WTC11 (cell line): ENCODE results near the gene FOXS1. TPM values are rescaled to one million over a fixed set of nuclear protein-coding genes. Genes with fewer than 3 reads are reported as not detected.

Experiments used
- ATAC-seq: fragments of 200-7000 bp; cut with Tn5 transposase; 2 replicates; pipeline ENCODE4 v1.10.0; 2021; ENCODE audit warnings: mild to moderate bottlenecking, moderate library complexity
- CTCF ChIA-PET: fragments of 300-600 bp; sonication (Branson Sonifier 250); formaldehyde crosslinking; loops from one replicate; lab custom pipeline; 2021; ENCODE audit warnings: antibody characterized with exemption; lab: Charles Lee
- POLR2A ChIA-PET: fragments of 350-600 bp; sonication (Branson Sonifier 250); formaldehyde crosslinking; loops from one replicate; lab custom pipeline; 2021; ENCODE audit warnings: antibody characterized with exemption; lab: Charles Lee
- DNase-seq: peaks from one replicate; pipeline ENCODE4 v3.0.0; 2021; ENCODE audit warnings: low spot score
- H3K27ac Mint-ChIP-seq: 2 replicates; pipeline ENCODE4 v1.8.0; 2021; ENCODE audit warnings: mixed read lengths
- H3K27me3 Mint-ChIP-seq: 2 replicates; pipeline ENCODE4 v1.8.0; 2021; ENCODE audit warnings: low read depth, mild to moderate bottlenecking, moderate library complexity, mixed read lengths
- H3K36me3 Mint-ChIP-seq: 2 replicates; pipeline ENCODE4 v1.8.0; 2021; ENCODE audit warnings: mixed read lengths
- H3K4me1 Mint-ChIP-seq: 2 replicates; pipeline ENCODE4 v1.8.0; 2022; ENCODE audit warnings: mixed read lengths
- H3K4me3 Mint-ChIP-seq: 2 replicates; pipeline ENCODE4 v1.8.0; 2021; ENCODE audit warnings: mild to moderate bottlenecking, moderate library complexity, mixed read lengths
- H3K9me3 Mint-ChIP-seq: 2 replicates; pipeline ENCODE4 v1.8.0; 2021; ENCODE audit warnings: mixed read lengths
- AFF4 ChIP-seq: sonication (generic); formaldehyde crosslinking; IDR thresholded peaks from 2 replicates; pipeline ENCODE4 v1.8.1; 2023; ENCODE audit warnings: mild to moderate bottlenecking, missing genetic modification reagents, borderline replicate concordance
- CREB1 ChIP-seq: sonication (generic); formaldehyde crosslinking; IDR thresholded peaks from 2 replicates; pipeline ENCODE4 v1.8.0; 2023; ENCODE audit warnings: mild to moderate bottlenecking, missing genetic modification reagents
- CREM ChIP-seq: sonication (generic); formaldehyde crosslinking; IDR thresholded peaks from 2 replicates; pipeline ENCODE4 v1.8.1; 2022; ENCODE audit warnings: mild to moderate bottlenecking, missing genetic modification reagents, moderate library complexity
- ELF4 ChIP-seq: sonication (generic); formaldehyde crosslinking; IDR thresholded peaks from 2 replicates; pipeline ENCODE4 v1.8.1; 2022; ENCODE audit warnings: low read depth, mild to moderate bottlenecking, moderate library complexity, missing genetic modification reagents
- ERG ChIP-seq: fragments of 250-450 bp; sonication (Bioruptor Pico); IDR thresholded peaks from 2 replicates; pipeline ENCODE4 v1.8.0; 2021; ENCODE audit warnings: mild to moderate bottlenecking
- ESRRA ChIP-seq: sonication (generic); formaldehyde crosslinking; IDR thresholded peaks from 2 replicates; pipeline ENCODE4 v1.8.1; 2022; ENCODE audit warnings: mild to moderate bottlenecking, missing genetic modification reagents, borderline replicate concordance
- MLX ChIP-seq: sonication (generic); formaldehyde crosslinking; IDR thresholded peaks from 2 replicates; pipeline ENCODE4 v1.8.1; 2023; ENCODE audit warnings: mild to moderate bottlenecking, missing genetic modification reagents, moderate library complexity
- PRDM15 ChIP-seq: sonication (generic); formaldehyde crosslinking; IDR thresholded peaks from 2 replicates; pipeline ENCODE4 v1.8.0; 2022; ENCODE audit warnings: missing genetic modification reagents
- PRRX2 ChIP-seq: fragments of 250-450 bp; sonication (Bioruptor Pico); IDR thresholded peaks from 2 replicates; pipeline ENCODE4 v1.8.0; 2021; ENCODE audit warnings: mild to moderate bottlenecking
- TEAD4 ChIP-seq: sonication (generic); formaldehyde crosslinking; IDR thresholded peaks from 2 replicates; pipeline ENCODE4 v1.8.0; 2022; ENCODE audit warnings: mild to moderate bottlenecking, missing genetic modification reagents
- TP53 ChIP-seq: sonication (generic); formaldehyde crosslinking; IDR thresholded peaks from 2 replicates; pipeline ENCODE4 v1.8.1; 2023; ENCODE audit warnings: mild to moderate bottlenecking, missing genetic modification reagents
- ZNF281 ChIP-seq: sonication (generic); formaldehyde crosslinking; IDR thresholded peaks from 2 replicates; pipeline ENCODE4 v1.8.0; 2023; ENCODE audit warnings: mild to moderate bottlenecking, missing genetic modification reagents
- ZNF317 ChIP-seq: sonication (generic); formaldehyde crosslinking; IDR thresholded peaks from 2 replicates; pipeline ENCODE4 v1.8.1; 2023; ENCODE audit warnings: low read depth, mild to moderate bottlenecking, moderate library complexity, missing genetic modification reagents, borderline replicate concordance
- ZNF423 ChIP-seq: fragments of 250-450 bp; sonication (Bioruptor Pico); IDR thresholded peaks from 2 replicates; pipeline ENCODE4 v2.1.2; 2022; ENCODE audit warnings: mild to moderate bottlenecking, moderate library complexity
- ZNF532 ChIP-seq: fragments of 250-450 bp; sonication (Bioruptor Pico); IDR thresholded peaks from 2 replicates; pipeline ENCODE4 v1.9.0; 2021; ENCODE audit warnings: mild to moderate bottlenecking, borderline replicate concordance
- ZSCAN18 ChIP-seq: fragments of 250-450 bp; sonication (Bioruptor Pico); IDR thresholded peaks from 2 replicates; pipeline ENCODE4 v2.1.2; 2022; ENCODE audit warnings: mild to moderate bottlenecking, moderate library complexity
- total RNA-seq: library from RNA; stranded (reverse); gene quantifications from 3 replicates; pipeline ENCODE4 v1.2.3, GENCODE V29; 2021

FOXS1 gene
- total RNA-seq, 1 experiment from 2014 or later, result not detected

GRCh38 chr20:31858760-31859083, 13.3 kb upstream of the FOXS1 start (continued):
- TF ChIP-seq PRDM15 (CRISPR knock-in tag) (no peak), ZSCAN18 (CRISPR knock-in tag) (no peak), ERG (no peak), PRRX2 (no peak), ZNF532 (CRISPR knock-in tag) (no peak), ZNF317 (CRISPR knock-in tag) (no peak)

- Mint-ChIP-seq H3K27me3 (peaks cover 35% of the 10 kb centered on the region), H3K9me3 (no peaks in the 10 kb centered on the region), H3K36me3 (no peaks in the 10 kb centered on the region), H3K4me3 (no peak overlapping the region), H3K4me1 (peaks cover 15% of the 10 kb centered on the region), H3K27ac (no peak overlapping the region)
- DNase-seq, result peak; percentile 8
- no peak for ATAC-seq
- ChIA-PET POLR2A (no interaction called here), CTCF (interaction anchor here (0.8 kb wide), 1 partner anchor 77 kb away, joined by 5 read pairs; no protein-coding TSS in a partner anchor)
- TF ChIP-seq TEAD4 (CRISPR knock-in tag), result no peak
- no peak for TF ChIP-seq CREB1 (CRISPR knock-in tag)
- no peak for TF ChIP-seq ZNF281 (CRISPR knock-in tag)
- TF ChIP-seq AFF4 (CRISPR knock-in tag), result no peak
- no peak for TF ChIP-seq ELF4
- TF ChIP-seq ESRRA (CRISPR knock-in tag), result no peak
- TF ChIP-seq CREM, result no peak
- TF ChIP-seq TP53 (CRISPR knock-in tag), result no peak
- no peak for TF ChIP-seq ZNF423
- TF ChIP-seq MLX (CRISPR knock-in tag), result no peak
These were observed 12.7 kb upstream of the FOXS1 start for GRCh38 chr20:31857861-31858759.
